GM10266 (cell line): ENCODE data around the gene PHACTR4.
"Not testable (repeated sequence)": the region's sequence is repeated elsewhere in the genome, so short reads cannot be mapped to it uniquely, and the experiment has no call there.

ENCODE experiments used
- DNase-seq: peaks from one replicate; pipeline ENCODE4 v3.0.0; 2012; ENCODE audit errors: extremely low spot score
- CTCF ChIP-seq: IDR thresholded peaks from 2 replicates; pipeline ENCODE4 v1.5.1; 2012; ENCODE audit warnings: mild to moderate bottlenecking, low read depth; ENCODE audit not compliant: control insufficient read depth, insufficient read depth; ENCODE audit errors: missing control alignments

PHACTR4 gene

GRCh38 chr1:28437924-28438699 lies 68.6 kb downstream of the PHACTR4 start:
- no peak for DNase-seq
- TF ChIP-seq CTCF: no peak

- DNase-seq: no peak
- no peak for TF ChIP-seq CTCF
Observed at GRCh38 chr1:28439320-28439719, 69.8 kb downstream of the PHACTR4 start.

- TF ChIP-seq CTCF: no peak
- no peak for DNase-seq
Observed at GRCh38 chr1:28441674-28442073, 72.1 kb downstream of the PHACTR4 start.

GRCh38 chr1:28443550-28443949 lies 74.0 kb downstream of the PHACTR4 start:
- no peak for TF ChIP-seq CTCF
- DNase-seq: no peak

GRCh38 chr1:28447679-28448078 lies 78.1 kb downstream of the PHACTR4 start:
- DNase-seq: no peak

GRCh38 chr1:28448094-28448611 lies 78.6 kb downstream of the PHACTR4 start:
- DNase-seq: not testable (repeated sequence)

More at GRCh38 chr1:28447679-28448078, 78.1 kb downstream of the PHACTR4 start:
- TF ChIP-seq CTCF: no peak

GRCh38 chr1:28449904-28450303 lies 80.4 kb downstream of the PHACTR4 start:
- no peak for TF ChIP-seq CTCF
- DNase-seq: peak; percentile 62
